WTC11 (cell line): Measurements from ENCODE around the gene KCND3. TPM values are rescaled to one million over a fixed set of nuclear protein-coding genes. Genes with fewer than 3 reads are reported as not detected.

ENCODE experiments used
- ATAC-seq: fragments of 200-7000 bp; cut with Tn5 transposase; 2 replicates; pipeline ENCODE4 v1.10.0; 2021; ENCODE audit warnings: mild to moderate bottlenecking, moderate library complexity
- CTCF ChIA-PET: fragments of 300-600 bp; sonication (Branson Sonifier 250); formaldehyde crosslinking; loops from one replicate; lab custom pipeline; 2021; ENCODE audit warnings: antibody characterized with exemption; lab: Charles Lee
- POLR2A ChIA-PET: fragments of 350-600 bp; sonication (Branson Sonifier 250); formaldehyde crosslinking; loops from one replicate; lab custom pipeline; 2021; ENCODE audit warnings: antibody characterized with exemption; lab: Charles Lee
- DNase-seq: peaks from one replicate; pipeline ENCODE4 v3.0.0; 2021; ENCODE audit warnings: low spot score
- H3K27ac Mint-ChIP-seq: 2 replicates; pipeline ENCODE4 v1.8.0; 2021; ENCODE audit warnings: mixed read lengths
- H3K27me3 Mint-ChIP-seq: 2 replicates; pipeline ENCODE4 v1.8.0; 2021; ENCODE audit warnings: low read depth, mild to moderate bottlenecking, moderate library complexity, mixed read lengths
- H3K36me3 Mint-ChIP-seq: 2 replicates; pipeline ENCODE4 v1.8.0; 2021; ENCODE audit warnings: mixed read lengths
- H3K4me1 Mint-ChIP-seq: 2 replicates; pipeline ENCODE4 v1.8.0; 2022; ENCODE audit warnings: mixed read lengths
- H3K4me3 Mint-ChIP-seq: 2 replicates; pipeline ENCODE4 v1.8.0; 2021; ENCODE audit warnings: mild to moderate bottlenecking, moderate library complexity, mixed read lengths
- H3K9me3 Mint-ChIP-seq: 2 replicates; pipeline ENCODE4 v1.8.0; 2021; ENCODE audit warnings: mixed read lengths
- GABPB1 ChIP-seq: sonication (generic); formaldehyde crosslinking; IDR thresholded peaks from 2 replicates; pipeline ENCODE4 v1.8.1; 2023; ENCODE audit warnings: mild to moderate bottlenecking, missing genetic modification reagents
- NR2C2 ChIP-seq: sonication (generic); formaldehyde crosslinking; IDR thresholded peaks from 2 replicates; pipeline ENCODE4 v1.8.0; 2022; ENCODE audit warnings: mild to moderate bottlenecking, missing genetic modification reagents
- NR3C1 ChIP-seq: sonication (generic); formaldehyde crosslinking; conservative IDR thresholded peaks from 2 replicates; pipeline ENCODE4 v1.8.1; 2023; ENCODE audit warnings: low read depth, mild to moderate bottlenecking, missing genetic modification reagents
- SMAD4 ChIP-seq: sonication (generic); formaldehyde crosslinking; IDR thresholded peaks from 2 replicates; pipeline ENCODE4 v1.8.0; 2022; ENCODE audit warnings: mild to moderate bottlenecking, missing genetic modification reagents
- ZNF219 ChIP-seq: sonication (generic); formaldehyde crosslinking; IDR thresholded peaks from 2 replicates; pipeline ENCODE4 v1.8.0; 2023; ENCODE audit warnings: missing genetic modification reagents, mild to moderate bottlenecking, borderline replicate concordance
- ZNF232 ChIP-seq: sonication (generic); formaldehyde crosslinking; IDR thresholded peaks from 2 replicates; pipeline ENCODE4 v1.8.0; 2022; ENCODE audit warnings: mild to moderate bottlenecking, missing genetic modification reagents
- ZNF396 ChIP-seq: fragments of 250-450 bp; sonication (Bioruptor Pico); IDR thresholded peaks from 2 replicates; pipeline ENCODE4 v1.8.0; 2021; ENCODE audit warnings: mild to moderate bottlenecking, moderate library complexity, borderline replicate concordance
- ZNF423 ChIP-seq: fragments of 250-450 bp; sonication (Bioruptor Pico); IDR thresholded peaks from 2 replicates; pipeline ENCODE4 v2.1.2; 2022; ENCODE audit warnings: mild to moderate bottlenecking, moderate library complexity
- total RNA-seq: library from RNA; stranded (reverse); gene quantifications from 3 replicates; pipeline ENCODE4 v1.2.3, GENCODE V29; 2021
- TF ChIP-seq, protein P1 (sequence below): fragments of 250-450 bp; sonication (Bioruptor Pico); IDR thresholded peaks from 2 replicates; pipeline ENCODE4 v1.9.0; 2021; ENCODE audit warnings: mild to moderate bottlenecking, borderline replicate concordance
- TF ChIP-seq, protein P2 (sequence below): sonication (generic); formaldehyde crosslinking; IDR thresholded peaks from 2 replicates; pipeline ENCODE4 v1.8.1; 2022; ENCODE audit warnings: mild to moderate bottlenecking, missing genetic modification reagents, moderate library complexity, borderline replicate concordance
- TF ChIP-seq, protein P3 (sequence below): sonication (generic); formaldehyde crosslinking; IDR thresholded peaks from 2 replicates; pipeline ENCODE4 v1.8.1; 2023; ENCODE audit warnings: mild to moderate bottlenecking, missing genetic modification reagents, moderate library complexity
- TF ChIP-seq, protein P4 (sequence below): sonication (generic); formaldehyde crosslinking; IDR thresholded peaks from 2 replicates; pipeline ENCODE4 v1.8.0; 2022; ENCODE audit warnings: mild to moderate bottlenecking, missing genetic modification reagents
- TF ChIP-seq, protein P5 (sequence below): fragments of 250-450 bp; sonication (Bioruptor Pico); IDR thresholded peaks from 2 replicates; pipeline ENCODE4 v1.9.0; 2021; ENCODE audit warnings: mild to moderate bottlenecking
- TF ChIP-seq, protein P6 (sequence below): sonication (generic); formaldehyde crosslinking; IDR thresholded peaks from 2 replicates; pipeline ENCODE4 v1.8.1; 2023; ENCODE audit warnings: mild to moderate bottlenecking, missing genetic modification reagents, borderline replicate concordance
- TF ChIP-seq, protein P7 (sequence below): sonication (generic); formaldehyde crosslinking; IDR thresholded peaks from 2 replicates; pipeline ENCODE4 v1.8.0; 2022; ENCODE audit warnings: missing genetic modification reagents

KCND3 gene
- total RNA-seq, 1 experiment from 2014 or later = 0.35 TPM

DNA sequence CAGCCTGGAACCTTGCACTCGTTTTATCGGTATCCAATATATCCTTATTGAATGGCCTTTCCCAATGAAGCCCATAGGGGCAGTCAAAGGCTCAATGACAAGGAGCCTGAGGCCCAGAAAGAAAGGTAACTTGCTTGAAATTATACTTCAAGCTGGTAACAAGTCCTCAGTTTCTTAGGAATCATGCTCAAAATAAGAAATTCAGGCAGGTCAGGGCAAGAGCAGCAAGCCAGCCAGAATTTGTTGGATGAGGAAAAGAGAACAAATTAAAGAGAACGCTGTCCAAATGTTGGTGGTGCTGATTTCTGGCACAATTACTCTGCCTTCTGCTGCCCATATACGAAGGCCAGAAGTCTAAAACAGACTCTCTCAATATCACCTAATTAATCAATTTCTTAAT, 156.1 kb downstream of the KCND3 start (continued):
- TF ChIP-seq, protein P1, sequence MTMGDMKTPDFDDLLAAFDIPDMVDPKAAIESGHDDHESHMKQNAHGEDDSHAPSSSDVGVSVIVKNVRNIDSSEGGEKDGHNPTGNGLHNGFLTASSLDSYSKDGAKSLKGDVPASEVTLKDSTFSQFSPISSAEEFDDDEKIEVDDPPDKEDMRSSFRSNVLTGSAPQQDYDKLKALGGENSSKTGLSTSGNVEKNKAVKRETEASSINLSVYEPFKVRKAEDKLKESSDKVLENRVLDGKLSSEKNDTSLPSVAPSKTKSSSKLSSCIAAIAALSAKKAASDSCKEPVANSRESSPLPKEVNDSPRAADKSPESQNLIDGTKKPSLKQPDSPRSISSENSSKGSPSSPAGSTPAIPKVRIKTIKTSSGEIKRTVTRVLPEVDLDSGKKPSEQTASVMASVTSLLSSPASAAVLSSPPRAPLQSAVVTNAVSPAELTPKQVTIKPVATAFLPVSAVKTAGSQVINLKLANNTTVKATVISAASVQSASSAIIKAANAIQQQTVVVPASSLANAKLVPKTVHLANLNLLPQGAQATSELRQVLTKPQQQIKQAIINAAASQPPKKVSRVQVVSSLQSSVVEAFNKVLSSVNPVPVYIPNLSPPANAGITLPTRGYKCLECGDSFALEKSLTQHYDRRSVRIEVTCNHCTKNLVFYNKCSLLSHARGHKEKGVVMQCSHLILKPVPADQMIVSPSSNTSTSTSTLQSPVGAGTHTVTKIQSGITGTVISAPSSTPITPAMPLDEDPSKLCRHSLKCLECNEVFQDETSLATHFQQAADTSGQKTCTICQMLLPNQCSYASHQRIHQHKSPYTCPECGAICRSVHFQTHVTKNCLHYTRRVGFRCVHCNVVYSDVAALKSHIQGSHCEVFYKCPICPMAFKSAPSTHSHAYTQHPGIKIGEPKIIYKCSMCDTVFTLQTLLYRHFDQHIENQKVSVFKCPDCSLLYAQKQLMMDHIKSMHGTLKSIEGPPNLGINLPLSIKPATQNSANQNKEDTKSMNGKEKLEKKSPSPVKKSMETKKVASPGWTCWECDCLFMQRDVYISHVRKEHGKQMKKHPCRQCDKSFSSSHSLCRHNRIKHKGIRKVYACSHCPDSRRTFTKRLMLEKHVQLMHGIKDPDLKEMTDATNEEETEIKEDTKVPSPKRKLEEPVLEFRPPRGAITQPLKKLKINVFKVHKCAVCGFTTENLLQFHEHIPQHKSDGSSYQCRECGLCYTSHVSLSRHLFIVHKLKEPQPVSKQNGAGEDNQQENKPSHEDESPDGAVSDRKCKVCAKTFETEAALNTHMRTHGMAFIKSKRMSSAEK (CRISPR knock-in tag) = no peak
- no peak for TF ChIP-seq ZNF396 (CRISPR knock-in tag)
- no peak for TF ChIP-seq ZNF423 (CRISPR knock-in tag)
- TF ChIP-seq, protein P2, sequence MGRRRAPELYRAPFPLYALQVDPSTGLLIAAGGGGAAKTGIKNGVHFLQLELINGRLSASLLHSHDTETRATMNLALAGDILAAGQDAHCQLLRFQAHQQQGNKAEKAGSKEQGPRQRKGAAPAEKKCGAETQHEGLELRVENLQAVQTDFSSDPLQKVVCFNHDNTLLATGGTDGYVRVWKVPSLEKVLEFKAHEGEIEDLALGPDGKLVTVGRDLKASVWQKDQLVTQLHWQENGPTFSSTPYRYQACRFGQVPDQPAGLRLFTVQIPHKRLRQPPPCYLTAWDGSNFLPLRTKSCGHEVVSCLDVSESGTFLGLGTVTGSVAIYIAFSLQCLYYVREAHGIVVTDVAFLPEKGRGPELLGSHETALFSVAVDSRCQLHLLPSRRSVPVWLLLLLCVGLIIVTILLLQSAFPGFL (CRISPR knock-in tag) = no peak
- TF ChIP-seq NR2C2 = no peak
- TF ChIP-seq, protein P3, sequence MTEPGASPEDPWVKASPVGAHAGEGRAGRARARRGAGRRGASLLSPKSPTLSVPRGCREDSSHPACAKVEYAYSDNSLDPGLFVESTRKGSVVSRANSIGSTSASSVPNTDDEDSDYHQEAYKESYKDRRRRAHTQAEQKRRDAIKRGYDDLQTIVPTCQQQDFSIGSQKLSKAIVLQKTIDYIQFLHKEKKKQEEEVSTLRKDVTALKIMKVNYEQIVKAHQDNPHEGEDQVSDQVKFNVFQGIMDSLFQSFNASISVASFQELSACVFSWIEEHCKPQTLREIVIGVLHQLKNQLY (CRISPR knock-in tag) = no peak

DNA sequence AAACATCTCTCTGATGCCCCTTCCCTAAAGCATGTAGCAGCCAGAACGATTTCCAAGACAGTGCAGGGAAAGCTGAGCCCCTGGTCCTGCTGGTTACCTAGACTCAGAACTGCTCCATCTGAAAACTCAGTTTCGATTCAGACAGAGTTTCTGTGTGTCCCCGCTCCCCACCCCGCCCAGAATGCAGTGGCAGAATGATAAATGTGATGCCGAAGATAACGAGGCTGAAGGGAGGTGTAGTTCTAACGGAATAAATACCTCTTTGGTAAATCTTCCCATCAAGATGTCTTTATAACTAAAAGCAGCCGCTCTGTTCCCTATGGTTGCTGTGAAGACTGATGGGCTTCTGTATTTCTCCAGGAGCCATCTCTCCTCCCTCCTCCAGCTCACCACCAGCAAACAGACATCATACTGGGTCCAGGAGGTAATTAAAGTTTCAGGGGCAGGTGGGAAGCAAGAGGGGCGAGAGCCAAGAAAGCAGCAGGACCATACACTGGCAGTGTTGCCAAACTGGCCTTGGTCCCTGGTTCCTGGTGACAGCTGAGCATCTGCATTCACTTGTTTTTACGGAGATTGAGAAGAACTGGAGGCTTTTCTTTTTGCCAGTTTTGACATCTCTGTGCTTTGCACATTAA, 156.8 kb downstream of the KCND3 start:
- Mint-ChIP-seq H3K4me3 (no peak overlapping the region), H3K36me3 (no peaks in the 10 kb centered on the region), H3K27ac (no peak overlapping the region), H3K9me3 (no peaks in the 10 kb centered on the region), H3K27me3 (no peaks in the 10 kb centered on the region; the same call in 1 of the 2 replicates), H3K4me1 (peaks cover 2% of the 10 kb centered on the region; the same call in 1 of the 2 replicates)
- ATAC-seq (no peak), DNase-seq (no peak)
- TF ChIP-seq ZNF232 (CRISPR knock-in tag) (no peak), NR3C1 (CRISPR knock-in tag) (no peak), ZNF219 (CRISPR knock-in tag) (no peak), SMAD4 (no peak), GABPB1 (CRISPR knock-in tag) (no peak)
- TF ChIP-seq, protein P4, sequence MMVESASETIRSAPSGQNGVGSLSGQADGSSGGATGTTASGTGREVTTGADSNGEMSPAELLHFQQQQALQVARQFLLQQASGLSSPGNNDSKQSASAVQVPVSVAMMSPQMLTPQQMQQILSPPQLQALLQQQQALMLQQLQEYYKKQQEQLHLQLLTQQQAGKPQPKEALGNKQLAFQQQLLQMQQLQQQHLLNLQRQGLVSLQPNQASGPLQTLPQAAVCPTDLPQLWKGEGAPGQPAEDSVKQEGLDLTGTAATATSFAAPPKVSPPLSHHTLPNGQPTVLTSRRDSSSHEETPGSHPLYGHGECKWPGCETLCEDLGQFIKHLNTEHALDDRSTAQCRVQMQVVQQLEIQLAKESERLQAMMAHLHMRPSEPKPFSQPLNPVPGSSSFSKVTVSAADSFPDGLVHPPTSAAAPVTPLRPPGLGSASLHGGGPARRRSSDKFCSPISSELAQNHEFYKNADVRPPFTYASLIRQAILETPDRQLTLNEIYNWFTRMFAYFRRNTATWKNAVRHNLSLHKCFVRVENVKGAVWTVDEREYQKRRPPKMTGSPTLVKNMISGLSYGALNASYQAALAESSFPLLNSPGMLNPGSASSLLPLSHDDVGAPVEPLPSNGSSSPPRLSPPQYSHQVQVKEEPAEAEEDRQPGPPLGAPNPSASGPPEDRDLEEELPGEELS (CRISPR knock-in tag) = no peak
- TF ChIP-seq, protein P5, sequence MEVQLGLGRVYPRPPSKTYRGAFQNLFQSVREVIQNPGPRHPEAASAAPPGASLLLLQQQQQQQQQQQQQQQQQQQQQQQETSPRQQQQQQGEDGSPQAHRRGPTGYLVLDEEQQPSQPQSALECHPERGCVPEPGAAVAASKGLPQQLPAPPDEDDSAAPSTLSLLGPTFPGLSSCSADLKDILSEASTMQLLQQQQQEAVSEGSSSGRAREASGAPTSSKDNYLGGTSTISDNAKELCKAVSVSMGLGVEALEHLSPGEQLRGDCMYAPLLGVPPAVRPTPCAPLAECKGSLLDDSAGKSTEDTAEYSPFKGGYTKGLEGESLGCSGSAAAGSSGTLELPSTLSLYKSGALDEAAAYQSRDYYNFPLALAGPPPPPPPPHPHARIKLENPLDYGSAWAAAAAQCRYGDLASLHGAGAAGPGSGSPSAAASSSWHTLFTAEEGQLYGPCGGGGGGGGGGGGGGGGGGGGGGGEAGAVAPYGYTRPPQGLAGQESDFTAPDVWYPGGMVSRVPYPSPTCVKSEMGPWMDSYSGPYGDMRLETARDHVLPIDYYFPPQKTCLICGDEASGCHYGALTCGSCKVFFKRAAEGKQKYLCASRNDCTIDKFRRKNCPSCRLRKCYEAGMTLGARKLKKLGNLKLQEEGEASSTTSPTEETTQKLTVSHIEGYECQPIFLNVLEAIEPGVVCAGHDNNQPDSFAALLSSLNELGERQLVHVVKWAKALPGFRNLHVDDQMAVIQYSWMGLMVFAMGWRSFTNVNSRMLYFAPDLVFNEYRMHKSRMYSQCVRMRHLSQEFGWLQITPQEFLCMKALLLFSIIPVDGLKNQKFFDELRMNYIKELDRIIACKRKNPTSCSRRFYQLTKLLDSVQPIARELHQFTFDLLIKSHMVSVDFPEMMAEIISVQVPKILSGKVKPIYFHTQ = no peak
- TF ChIP-seq, protein P6, sequence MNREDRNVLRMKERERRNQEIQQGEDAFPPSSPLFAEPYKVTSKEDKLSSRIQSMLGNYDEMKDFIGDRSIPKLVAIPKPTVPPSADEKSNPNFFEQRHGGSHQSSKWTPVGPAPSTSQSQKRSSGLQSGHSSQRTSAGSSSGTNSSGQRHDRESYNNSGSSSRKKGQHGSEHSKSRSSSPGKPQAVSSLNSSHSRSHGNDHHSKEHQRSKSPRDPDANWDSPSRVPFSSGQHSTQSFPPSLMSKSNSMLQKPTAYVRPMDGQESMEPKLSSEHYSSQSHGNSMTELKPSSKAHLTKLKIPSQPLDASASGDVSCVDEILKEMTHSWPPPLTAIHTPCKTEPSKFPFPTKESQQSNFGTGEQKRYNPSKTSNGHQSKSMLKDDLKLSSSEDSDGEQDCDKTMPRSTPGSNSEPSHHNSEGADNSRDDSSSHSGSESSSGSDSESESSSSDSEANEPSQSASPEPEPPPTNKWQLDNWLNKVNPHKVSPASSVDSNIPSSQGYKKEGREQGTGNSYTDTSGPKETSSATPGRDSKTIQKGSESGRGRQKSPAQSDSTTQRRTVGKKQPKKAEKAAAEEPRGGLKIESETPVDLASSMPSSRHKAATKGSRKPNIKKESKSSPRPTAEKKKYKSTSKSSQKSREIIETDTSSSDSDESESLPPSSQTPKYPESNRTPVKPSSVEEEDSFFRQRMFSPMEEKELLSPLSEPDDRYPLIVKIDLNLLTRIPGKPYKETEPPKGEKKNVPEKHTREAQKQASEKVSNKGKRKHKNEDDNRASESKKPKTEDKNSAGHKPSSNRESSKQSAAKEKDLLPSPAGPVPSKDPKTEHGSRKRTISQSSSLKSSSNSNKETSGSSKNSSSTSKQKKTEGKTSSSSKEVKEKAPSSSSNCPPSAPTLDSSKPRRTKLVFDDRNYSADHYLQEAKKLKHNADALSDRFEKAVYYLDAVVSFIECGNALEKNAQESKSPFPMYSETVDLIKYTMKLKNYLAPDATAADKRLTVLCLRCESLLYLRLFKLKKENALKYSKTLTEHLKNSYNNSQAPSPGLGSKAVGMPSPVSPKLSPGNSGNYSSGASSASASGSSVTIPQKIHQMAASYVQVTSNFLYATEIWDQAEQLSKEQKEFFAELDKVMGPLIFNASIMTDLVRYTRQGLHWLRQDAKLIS (CRISPR knock-in tag) = no peak
- TF ChIP-seq, protein P7, sequence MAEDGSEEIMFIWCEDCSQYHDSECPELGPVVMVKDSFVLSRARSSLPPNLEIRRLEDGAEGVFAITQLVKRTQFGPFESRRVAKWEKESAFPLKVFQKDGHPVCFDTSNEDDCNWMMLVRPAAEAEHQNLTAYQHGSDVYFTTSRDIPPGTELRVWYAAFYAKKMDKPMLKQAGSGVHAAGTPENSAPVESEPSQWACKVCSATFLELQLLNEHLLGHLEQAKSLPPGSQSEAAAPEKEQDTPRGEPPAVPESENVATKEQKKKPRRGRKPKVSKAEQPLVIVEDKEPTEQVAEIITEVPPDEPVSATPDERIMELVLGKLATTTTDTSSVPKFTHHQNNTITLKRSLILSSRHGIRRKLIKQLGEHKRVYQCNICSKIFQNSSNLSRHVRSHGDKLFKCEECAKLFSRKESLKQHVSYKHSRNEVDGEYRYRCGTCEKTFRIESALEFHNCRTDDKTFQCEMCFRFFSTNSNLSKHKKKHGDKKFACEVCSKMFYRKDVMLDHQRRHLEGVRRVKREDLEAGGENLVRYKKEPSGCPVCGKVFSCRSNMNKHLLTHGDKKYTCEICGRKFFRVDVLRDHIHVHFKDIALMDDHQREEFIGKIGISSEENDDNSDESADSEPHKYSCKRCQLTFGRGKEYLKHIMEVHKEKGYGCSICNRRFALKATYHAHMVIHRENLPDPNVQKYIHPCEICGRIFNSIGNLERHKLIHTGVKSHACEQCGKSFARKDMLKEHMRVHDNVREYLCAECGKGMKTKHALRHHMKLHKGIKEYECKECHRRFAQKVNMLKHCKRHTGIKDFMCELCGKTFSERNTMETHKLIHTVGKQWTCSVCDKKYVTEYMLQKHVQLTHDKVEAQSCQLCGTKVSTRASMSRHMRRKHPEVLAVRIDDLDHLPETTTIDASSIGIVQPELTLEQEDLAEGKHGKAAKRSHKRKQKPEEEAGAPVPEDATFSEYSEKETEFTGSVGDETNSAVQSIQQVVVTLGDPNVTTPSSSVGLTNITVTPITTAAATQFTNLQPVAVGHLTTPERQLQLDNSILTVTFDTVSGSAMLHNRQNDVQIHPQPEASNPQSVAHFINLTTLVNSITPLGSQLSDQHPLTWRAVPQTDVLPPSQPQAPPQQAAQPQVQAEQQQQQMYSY = no peak
- POLR2A ChIA-PET = no interaction called here
- CTCF ChIA-PET = no interaction called here
